ENCODE data around the gene ETS1.

The ETS1 gene

GRCh38 chr11:128497061-128497775 is 90.1 kb downstream of the ETS1 start:
- no peak for TF ChIP-seq FOXM1 (IDR thresholded peaks at IDR 0.05; ENCODE audit: borderline replicate concordance, low read depth)
- peak; percentile 51; the same call in 1 of the 2 replicates for TF ChIP-seq EP300 (IDR thresholded peaks at IDR 0.05; ENCODE audit: borderline replicate concordance)
- no peak for TF ChIP-seq TAF1 (IDR thresholded peaks at IDR 0.05; ENCODE audit: low read depth)
- TF ChIP-seq EGR1 (IDR thresholded peaks at IDR 0.05), result no peak
- TF ChIP-seq TCF12 (IDR thresholded peaks at IDR 0.05; ENCODE audit: low read depth), result peak; percentile 65
- peak; percentile 45 for TF ChIP-seq TEAD4 (IDR thresholded peaks at IDR 0.05)
- 0 out of 2 replicates have a peak, but pooled peaks have one; percentile 18 for TF ChIP-seq YY1 (IDR thresholded peaks at IDR 0.05; ENCODE audit: low read depth)
- TF ChIP-seq NFIC (IDR thresholded peaks at IDR 0.05), result peak; percentile 75

- TF ChIP-seq FOXM1 (IDR thresholded peaks at IDR 0.05; ENCODE audit: borderline replicate concordance, low read depth) (peak; percentile 66; the same call in 1 of the 2 replicates), REST (IDR thresholded peaks at IDR 0.05; ENCODE audit: low read depth) (no peak), EP300 (IDR thresholded peaks at IDR 0.05; ENCODE audit: borderline replicate concordance) (peak; percentile 87), TEAD4 (IDR thresholded peaks at IDR 0.05) (no peak), YY1 (IDR thresholded peaks at IDR 0.05; ENCODE audit: low read depth) (0 out of 2 replicates have a peak, but pooled peaks have one; percentile 5), CEBPB (IDR thresholded peaks at IDR 0.05) (peak; percentile 95), CREB1 (IDR thresholded peaks at IDR 0.05; ENCODE audit: low read depth) (no peak), RAD21 (IDR thresholded peaks at IDR 0.05; ENCODE audit: low read depth) (0 out of 2 replicates have a peak, but pooled peaks have one; percentile 10), ZBTB7A (IDR thresholded peaks at IDR 0.05; ENCODE audit: low read depth) (no peak), NFIC (IDR thresholded peaks at IDR 0.05) (peak; percentile 85; the same call in 1 of the 2 replicates)
- TF ChIP-seq, protein P1, sequence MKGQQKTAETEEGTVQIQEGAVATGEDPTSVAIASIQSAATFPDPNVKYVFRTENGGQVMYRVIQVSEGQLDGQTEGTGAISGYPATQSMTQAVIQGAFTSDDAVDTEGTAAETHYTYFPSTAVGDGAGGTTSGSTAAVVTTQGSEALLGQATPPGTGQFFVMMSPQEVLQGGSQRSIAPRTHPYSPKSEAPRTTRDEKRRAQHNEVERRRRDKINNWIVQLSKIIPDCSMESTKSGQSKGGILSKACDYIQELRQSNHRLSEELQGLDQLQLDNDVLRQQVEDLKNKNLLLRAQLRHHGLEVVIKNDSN (IDR thresholded peaks at IDR 0.05), result no peak
Observed at GRCh38 chr11:128496692-128497060, 90.7 kb downstream of the ETS1 start.

DNA sequence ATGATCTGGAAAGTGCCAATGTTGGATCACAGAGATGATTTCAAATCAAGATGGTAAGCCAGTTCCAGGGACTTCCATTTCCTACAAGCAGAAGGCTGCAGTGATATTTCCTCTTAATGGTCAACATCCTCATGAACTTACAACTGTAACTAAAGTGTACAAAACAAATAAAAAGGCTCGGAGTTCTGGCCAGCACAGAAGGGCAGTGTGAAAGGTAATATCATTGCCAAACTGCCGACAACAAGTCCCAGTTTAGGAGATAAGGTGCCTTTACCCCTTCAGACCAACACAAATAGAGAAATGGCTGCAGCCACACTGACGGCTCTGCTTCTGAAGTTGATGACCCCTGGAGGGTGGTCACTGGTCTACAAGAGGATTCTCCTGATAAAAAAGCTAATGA is 91.1 kb downstream of the ETS1 start:
- TF ChIP-seq, protein P1 (IDR thresholded peaks at IDR 0.05), result no peak
- TF ChIP-seq YY1 (IDR thresholded peaks at IDR 0.05; ENCODE audit: low read depth) (no peak), RAD21 (IDR thresholded peaks at IDR 0.05; ENCODE audit: low read depth) (no peak), CREB1 (IDR thresholded peaks at IDR 0.05; ENCODE audit: low read depth) (no peak), ZBTB7A (IDR thresholded peaks at IDR 0.05; ENCODE audit: low read depth) (no peak), EP300 (IDR thresholded peaks at IDR 0.05; ENCODE audit: borderline replicate concordance) (no peak), CEBPB (IDR thresholded peaks at IDR 0.05) (no peak), TAF1 (IDR thresholded peaks at IDR 0.05; ENCODE audit: low read depth) (no peak), REST (IDR thresholded peaks at IDR 0.05; ENCODE audit: low read depth) (no peak), FOXM1 (IDR thresholded peaks at IDR 0.05; ENCODE audit: borderline replicate concordance, low read depth) (no peak), EGR1 (IDR thresholded peaks at IDR 0.05) (no peak), TEAD4 (IDR thresholded peaks at IDR 0.05) (no peak), TCF12 (IDR thresholded peaks at IDR 0.05; ENCODE audit: low read depth) (no peak), NFIC (IDR thresholded peaks at IDR 0.05) (no peak)

- TF ChIP-seq YY1 (IDR thresholded peaks at IDR 0.05; ENCODE audit: low read depth) (no peak), NFIC (IDR thresholded peaks at IDR 0.05) (no peak), RAD21 (IDR thresholded peaks at IDR 0.05; ENCODE audit: low read depth) (no peak), EP300 (IDR thresholded peaks at IDR 0.05; ENCODE audit: borderline replicate concordance) (no peak), FOXM1 (IDR thresholded peaks at IDR 0.05; ENCODE audit: borderline replicate concordance, low read depth) (no peak), ZBTB7A (IDR thresholded peaks at IDR 0.05; ENCODE audit: low read depth) (no peak), CREB1 (IDR thresholded peaks at IDR 0.05; ENCODE audit: low read depth) (no peak), TEAD4 (IDR thresholded peaks at IDR 0.05) (no peak), EGR1 (IDR thresholded peaks at IDR 0.05) (no peak), CEBPB (IDR thresholded peaks at IDR 0.05) (no peak)
- TF ChIP-seq, protein P2, sequence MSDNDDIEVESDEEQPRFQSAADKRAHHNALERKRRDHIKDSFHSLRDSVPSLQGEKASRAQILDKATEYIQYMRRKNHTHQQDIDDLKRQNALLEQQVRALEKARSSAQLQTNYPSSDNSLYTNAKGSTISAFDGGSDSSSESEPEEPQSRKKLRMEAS (IDR thresholded peaks at IDR 0.05), result no peak
Observed at GRCh38 chr11:128494418-128495332, 92.7 kb downstream of the ETS1 start.

- no peak for TF ChIP-seq NFIC (IDR thresholded peaks at IDR 0.05)
- TF ChIP-seq CEBPB (IDR thresholded peaks at IDR 0.05), result no peak
- no peak for TF ChIP-seq REST (IDR thresholded peaks at IDR 0.05; ENCODE audit: low read depth)
- TF ChIP-seq, protein P1 (IDR thresholded peaks at IDR 0.05), result no peak
- no peak for TF ChIP-seq FOXM1 (IDR thresholded peaks at IDR 0.05; ENCODE audit: borderline replicate concordance, low read depth)
- TF ChIP-seq TAF1 (IDR thresholded peaks at IDR 0.05; ENCODE audit: low read depth), result no peak
- TF ChIP-seq ZBTB7A (IDR thresholded peaks at IDR 0.05; ENCODE audit: low read depth), result no peak
- no peak for TF ChIP-seq CREB1 (IDR thresholded peaks at IDR 0.05; ENCODE audit: low read depth)
- TF ChIP-seq RAD21 (IDR thresholded peaks at IDR 0.05; ENCODE audit: low read depth), result no peak
- TF ChIP-seq TEAD4 (IDR thresholded peaks at IDR 0.05), result no peak
- no peak for TF ChIP-seq EP300 (IDR thresholded peaks at IDR 0.05; ENCODE audit: borderline replicate concordance)
- TF ChIP-seq, protein P2 (IDR thresholded peaks at IDR 0.05), result no peak
Observed at GRCh38 chr11:128493570-128493965, 93.8 kb downstream of the ETS1 start.

Measured in Ishikawa (cell line).